GM12878 (cell line): Measurements from ENCODE around the gene MCCD1. TPM values are rescaled to one million over a fixed set of nuclear protein-coding genes. Genes with fewer than 3 reads are reported as not detected.

Experiments used
- CREM ChIP-seq: IDR thresholded peaks from 2 replicates; pipeline ENCODE4 v1.6.1; 2014; ENCODE audit warnings: antibody characterized with exemption, low read depth
- EED ChIP-seq: sonication (generic); IDR thresholded peaks from 2 replicates; pipeline ENCODE4 v1.6.1; 2016; ENCODE audit warnings: antibody characterized with exemption, low read depth
- MEF2A ChIP-seq: IDR thresholded peaks from 2 replicates; pipeline ENCODE4 v1.6.1; 2011; ENCODE audit warnings: low read depth, mild to moderate bottlenecking, low read length, moderate library complexity; ENCODE audit not compliant: insufficient read depth
- NR2F1 ChIP-seq: fragments of 450-650 bp; conservative IDR thresholded peaks from 2 replicates; pipeline ENCODE4 v1.6.1; 2017; ENCODE audit warnings: mild to moderate bottlenecking
- PAX8 ChIP-seq: fragments of 450-650 bp; IDR thresholded peaks from 2 replicates; pipeline ENCODE4 v1.6.1; 2017; ENCODE audit warnings: mild to moderate bottlenecking, moderate library complexity
- PML ChIP-seq: IDR thresholded peaks from 2 replicates; pipeline ENCODE4 v1.6.1; 2012; ENCODE audit warnings: low read length, inconsistent platforms
- POLR2AphosphoS2 ChIP-seq: IDR thresholded peaks from 2 replicates; pipeline ENCODE4 v1.6.1; 2011; ENCODE audit warnings: low read depth, mild to moderate bottlenecking, low read length, improper control_type of control experiment, moderate library complexity
- RUNX3 ChIP-seq: IDR thresholded peaks from 2 replicates; pipeline ENCODE4 v1.6.1; 2012; ENCODE audit warnings: low read length, inconsistent platforms
- SRF ChIP-seq, 2 experiments: IDR thresholded peaks; 2 replicates each; pipeline ENCODE4 v1.6.1; 2011; ENCODE audit warnings: low read depth in 2 of 2, low read length in 2 of 2, mild to moderate bottlenecking in 1 of 2, moderate library complexity in 1 of 2
- WRNIP1 ChIP-seq: IDR thresholded peaks from 2 replicates; pipeline ENCODE4 v1.6.1; 2011; ENCODE audit warnings: low read depth, low read length, improper control_type of control experiment, borderline replicate concordance
- ZSCAN29 ChIP-seq: fragments of 450-650 bp; IDR thresholded peaks from 2 replicates; pipeline ENCODE4 v1.6.1; 2017; ENCODE audit warnings: mild to moderate bottlenecking, moderate library complexity
- polyA plus RNA-seq, 11 experiments: library from polyadenylated mRNA; depleted of rRNA in 4 of 11; unstranded in 6 of 11; stranded (reverse) in 5 of 11; fragments of >200 nt; fragmentation: Nextera tagmentation in 4 of 11; fragmentation: Illumina TruSeq in 1 of 11; extraction: Ambion mirVana in 4 of 11; extraction: Trizol in 1 of 11; gene quantifications; 1 replicate in 1 of 11; 2 replicates in 10 of 11; pipeline versions ENCODE4 v1.2.1 to v1.2.3, GENCODE V29; 2011 to 2016; ENCODE audit warnings: inconsistent platforms in 2 of 11, missing spikeins in 2 of 11, low read depth in 1 of 11
- total RNA-seq, 4 experiments: library from RNA; depleted of rRNA in 3 of 4; stranded (reverse); fragments of >200 nt in 3 of 4; fragmentation: Illumina TruSeq in 1 of 4; extraction: Trizol in 1 of 4; gene quantifications; 2 replicates each; pipeline versions ENCODE4 v1.2.1 to v1.2.3, GENCODE V29; 2013 to 2021
- TF ChIP-seq, protein P1 (sequence below): IDR thresholded peaks from 2 replicates; pipeline ENCODE4 v1.6.1; 2012; ENCODE audit warnings: mild to moderate bottlenecking, low read depth, low read length
- TF ChIP-seq, protein P2 (sequence below): IDR thresholded peaks from 2 replicates; pipeline ENCODE4 v1.6.1; 2012; ENCODE audit warnings: low read depth, low read length, improper control_type of control experiment
- TF ChIP-seq, protein P3 (sequence below): fragments of 150-350 bp; IDR thresholded peaks from 2 replicates; pipeline ENCODE4 v1.6.1; 2016; ENCODE audit warnings: low read depth, low read length
- TF ChIP-seq, protein P4 (sequence below): IDR thresholded peaks from 2 replicates; pipeline ENCODE4 v1.6.1; 2012; ENCODE audit warnings: improper control_type of control experiment, low read depth, low read length; ENCODE audit not compliant: insufficient replicate concordance

MCCD1 gene
- total and polyA plus RNA-seq, 10 of the 15 experiments (the other 5 are each of a cell fraction or from before 2014, with no cell fraction given), result not detected

DNA sequence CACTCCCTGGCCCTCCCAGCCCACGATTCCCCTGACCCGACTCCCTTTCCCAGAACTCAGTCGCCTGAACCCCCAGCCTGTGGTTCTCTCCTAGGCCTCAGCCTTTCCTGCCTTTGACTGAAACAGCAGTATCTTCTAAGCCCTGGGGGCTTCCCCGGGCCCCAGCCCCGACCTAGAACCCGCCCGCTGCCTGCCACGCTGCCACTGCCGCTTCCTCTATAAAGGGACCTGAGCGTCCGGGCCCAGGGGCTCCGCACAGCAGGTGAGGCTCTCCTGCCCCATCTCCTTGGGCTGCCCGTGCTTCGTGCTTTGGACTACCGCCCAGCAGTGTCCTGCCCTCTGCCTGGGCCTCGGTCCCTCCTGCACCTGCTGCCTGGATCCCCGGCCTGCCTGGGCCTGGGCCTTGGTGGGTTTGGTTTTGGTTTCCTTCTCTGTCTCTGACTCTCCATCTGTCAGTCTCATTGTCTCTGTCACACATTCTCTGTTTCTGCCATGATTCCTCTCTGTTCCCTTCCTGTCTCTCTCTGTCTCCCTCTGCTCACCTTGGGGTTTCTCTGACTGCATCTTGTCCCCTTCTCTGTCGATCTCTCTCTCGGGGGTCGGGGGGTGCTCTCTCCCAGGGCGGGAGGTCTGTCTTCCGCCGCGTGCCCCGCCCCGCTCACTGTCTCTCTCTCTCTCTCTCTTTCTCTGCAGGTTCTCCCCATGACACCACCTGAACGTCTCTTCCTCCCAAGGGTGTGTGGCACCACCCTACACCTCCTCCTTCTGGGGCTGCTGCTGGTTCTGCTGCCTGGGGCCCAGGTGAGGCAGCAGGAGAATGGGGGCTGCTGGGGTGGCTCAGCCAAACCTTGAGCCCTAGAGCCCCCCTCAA is 43.5 kb downstream of the MCCD1 start, which contains the start of gene LTA (continued):
- TF ChIP-seq SRF (IDR thresholded peaks at IDR 0.05; ENCODE audit: low read depth in 2 of 2, low read length in 2 of 2) (no peak), PAX8 (no peak), RUNX3 (no peak), EED (peak; percentile 71), CREM (no peak), WRNIP1 (no peak), NR2F1 (peak; percentile 22; the same call in 1 of the 2 replicates), ZSCAN29 (no peak), MEF2A (no peak), PML (no peak), POLR2AphosphoS2 (no peak)
- TF ChIP-seq, protein P1, sequence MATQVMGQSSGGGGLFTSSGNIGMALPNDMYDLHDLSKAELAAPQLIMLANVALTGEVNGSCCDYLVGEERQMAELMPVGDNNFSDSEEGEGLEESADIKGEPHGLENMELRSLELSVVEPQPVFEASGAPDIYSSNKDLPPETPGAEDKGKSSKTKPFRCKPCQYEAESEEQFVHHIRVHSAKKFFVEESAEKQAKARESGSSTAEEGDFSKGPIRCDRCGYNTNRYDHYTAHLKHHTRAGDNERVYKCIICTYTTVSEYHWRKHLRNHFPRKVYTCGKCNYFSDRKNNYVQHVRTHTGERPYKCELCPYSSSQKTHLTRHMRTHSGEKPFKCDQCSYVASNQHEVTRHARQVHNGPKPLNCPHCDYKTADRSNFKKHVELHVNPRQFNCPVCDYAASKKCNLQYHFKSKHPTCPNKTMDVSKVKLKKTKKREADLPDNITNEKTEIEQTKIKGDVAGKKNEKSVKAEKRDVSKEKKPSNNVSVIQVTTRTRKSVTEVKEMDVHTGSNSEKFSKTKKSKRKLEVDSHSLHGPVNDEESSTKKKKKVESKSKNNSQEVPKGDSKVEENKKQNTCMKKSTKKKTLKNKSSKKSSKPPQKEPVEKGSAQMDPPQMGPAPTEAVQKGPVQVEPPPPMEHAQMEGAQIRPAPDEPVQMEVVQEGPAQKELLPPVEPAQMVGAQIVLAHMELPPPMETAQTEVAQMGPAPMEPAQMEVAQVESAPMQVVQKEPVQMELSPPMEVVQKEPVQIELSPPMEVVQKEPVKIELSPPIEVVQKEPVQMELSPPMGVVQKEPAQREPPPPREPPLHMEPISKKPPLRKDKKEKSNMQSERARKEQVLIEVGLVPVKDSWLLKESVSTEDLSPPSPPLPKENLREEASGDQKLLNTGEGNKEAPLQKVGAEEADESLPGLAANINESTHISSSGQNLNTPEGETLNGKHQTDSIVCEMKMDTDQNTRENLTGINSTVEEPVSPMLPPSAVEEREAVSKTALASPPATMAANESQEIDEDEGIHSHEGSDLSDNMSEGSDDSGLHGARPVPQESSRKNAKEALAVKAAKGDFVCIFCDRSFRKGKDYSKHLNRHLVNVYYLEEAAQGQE, result no peak
- TF ChIP-seq, protein P2, sequence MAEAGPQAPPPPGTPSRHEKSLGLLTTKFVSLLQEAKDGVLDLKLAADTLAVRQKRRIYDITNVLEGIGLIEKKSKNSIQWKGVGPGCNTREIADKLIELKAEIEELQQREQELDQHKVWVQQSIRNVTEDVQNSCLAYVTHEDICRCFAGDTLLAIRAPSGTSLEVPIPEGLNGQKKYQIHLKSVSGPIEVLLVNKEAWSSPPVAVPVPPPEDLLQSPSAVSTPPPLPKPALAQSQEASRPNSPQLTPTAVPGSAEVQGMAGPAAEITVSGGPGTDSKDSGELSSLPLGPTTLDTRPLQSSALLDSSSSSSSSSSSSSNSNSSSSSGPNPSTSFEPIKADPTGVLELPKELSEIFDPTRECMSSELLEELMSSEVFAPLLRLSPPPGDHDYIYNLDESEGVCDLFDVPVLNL, result no peak
- TF ChIP-seq, protein P3, sequence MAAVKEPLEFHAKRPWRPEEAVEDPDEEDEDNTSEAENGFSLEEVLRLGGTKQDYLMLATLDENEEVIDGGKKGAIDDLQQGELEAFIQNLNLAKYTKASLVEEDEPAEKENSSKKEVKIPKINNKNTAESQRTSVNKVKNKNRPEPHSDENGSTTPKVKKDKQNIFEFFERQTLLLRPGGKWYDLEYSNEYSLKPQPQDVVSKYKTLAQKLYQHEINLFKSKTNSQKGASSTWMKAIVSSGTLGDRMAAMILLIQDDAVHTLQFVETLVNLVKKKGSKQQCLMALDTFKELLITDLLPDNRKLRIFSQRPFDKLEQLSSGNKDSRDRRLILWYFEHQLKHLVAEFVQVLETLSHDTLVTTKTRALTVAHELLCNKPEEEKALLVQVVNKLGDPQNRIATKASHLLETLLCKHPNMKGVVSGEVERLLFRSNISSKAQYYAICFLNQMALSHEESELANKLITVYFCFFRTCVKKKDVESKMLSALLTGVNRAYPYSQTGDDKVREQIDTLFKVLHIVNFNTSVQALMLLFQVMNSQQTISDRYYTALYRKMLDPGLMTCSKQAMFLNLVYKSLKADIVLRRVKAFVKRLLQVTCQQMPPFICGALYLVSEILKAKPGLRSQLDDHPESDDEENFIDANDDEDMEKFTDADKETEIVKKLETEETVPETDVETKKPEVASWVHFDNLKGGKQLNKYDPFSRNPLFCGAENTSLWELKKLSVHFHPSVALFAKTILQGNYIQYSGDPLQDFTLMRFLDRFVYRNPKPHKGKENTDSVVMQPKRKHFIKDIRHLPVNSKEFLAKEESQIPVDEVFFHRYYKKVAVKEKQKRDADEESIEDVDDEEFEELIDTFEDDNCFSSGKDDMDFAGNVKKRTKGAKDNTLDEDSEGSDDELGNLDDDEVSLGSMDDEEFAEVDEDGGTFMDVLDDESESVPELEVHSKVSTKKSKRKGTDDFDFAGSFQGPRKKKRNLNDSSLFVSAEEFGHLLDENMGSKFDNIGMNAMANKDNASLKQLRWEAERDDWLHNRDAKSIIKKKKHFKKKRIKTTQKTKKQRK, result no peak
- TF ChIP-seq, protein P4, sequence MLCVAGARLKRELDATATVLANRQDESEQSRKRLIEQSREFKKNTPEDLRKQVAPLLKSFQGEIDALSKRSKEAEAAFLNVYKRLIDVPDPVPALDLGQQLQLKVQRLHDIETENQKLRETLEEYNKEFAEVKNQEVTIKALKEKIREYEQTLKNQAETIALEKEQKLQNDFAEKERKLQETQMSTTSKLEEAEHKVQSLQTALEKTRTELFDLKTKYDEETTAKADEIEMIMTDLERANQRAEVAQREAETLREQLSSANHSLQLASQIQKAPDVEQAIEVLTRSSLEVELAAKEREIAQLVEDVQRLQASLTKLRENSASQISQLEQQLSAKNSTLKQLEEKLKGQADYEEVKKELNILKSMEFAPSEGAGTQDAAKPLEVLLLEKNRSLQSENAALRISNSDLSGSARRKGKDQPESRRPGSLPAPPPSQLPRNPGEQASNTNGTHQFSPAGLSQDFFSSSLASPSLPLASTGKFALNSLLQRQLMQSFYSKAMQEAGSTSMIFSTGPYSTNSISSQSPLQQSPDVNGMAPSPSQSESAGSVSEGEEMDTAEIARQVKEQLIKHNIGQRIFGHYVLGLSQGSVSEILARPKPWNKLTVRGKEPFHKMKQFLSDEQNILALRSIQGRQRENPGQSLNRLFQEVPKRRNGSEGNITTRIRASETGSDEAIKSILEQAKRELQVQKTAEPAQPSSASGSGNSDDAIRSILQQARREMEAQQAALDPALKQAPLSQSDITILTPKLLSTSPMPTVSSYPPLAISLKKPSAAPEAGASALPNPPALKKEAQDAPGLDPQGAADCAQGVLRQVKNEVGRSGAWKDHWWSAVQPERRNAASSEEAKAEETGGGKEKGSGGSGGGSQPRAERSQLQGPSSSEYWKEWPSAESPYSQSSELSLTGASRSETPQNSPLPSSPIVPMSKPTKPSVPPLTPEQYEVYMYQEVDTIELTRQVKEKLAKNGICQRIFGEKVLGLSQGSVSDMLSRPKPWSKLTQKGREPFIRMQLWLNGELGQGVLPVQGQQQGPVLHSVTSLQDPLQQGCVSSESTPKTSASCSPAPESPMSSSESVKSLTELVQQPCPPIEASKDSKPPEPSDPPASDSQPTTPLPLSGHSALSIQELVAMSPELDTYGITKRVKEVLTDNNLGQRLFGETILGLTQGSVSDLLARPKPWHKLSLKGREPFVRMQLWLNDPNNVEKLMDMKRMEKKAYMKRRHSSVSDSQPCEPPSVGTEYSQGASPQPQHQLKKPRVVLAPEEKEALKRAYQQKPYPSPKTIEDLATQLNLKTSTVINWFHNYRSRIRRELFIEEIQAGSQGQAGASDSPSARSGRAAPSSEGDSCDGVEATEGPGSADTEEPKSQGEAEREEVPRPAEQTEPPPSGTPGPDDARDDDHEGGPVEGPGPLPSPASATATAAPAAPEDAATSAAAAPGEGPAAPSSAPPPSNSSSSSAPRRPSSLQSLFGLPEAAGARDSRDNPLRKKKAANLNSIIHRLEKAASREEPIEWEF, result no peak
